A673 (cell line): Measurements from ENCODE around the gene PFKFB4. TPM values are rescaled to one million over a fixed set of nuclear protein-coding genes. Genes with fewer than 3 reads are reported as not detected.
A peak's percentile ranks its signal among the peaks of the same experiment; 100 is the strongest.

ENCODE experiments used
- BruUV-seq: library from RNA; stranded (reverse); fragments of 400-500 nt; replicated peaks from 2 replicates; lab custom pipeline; 2021; lab: Mats Ljungman, UMichigan
- CTCF ChIA-PET: fragments of 300-600 bp; sonication (Branson Sonifier 250); formaldehyde crosslinking; loops from one replicate; lab custom pipeline; 2022; ENCODE audit warnings: antibody characterized with exemption; lab: Charles Lee
- POLR2A ChIA-PET: fragments of 300-600 bp; sonication (Branson Sonifier 250); formaldehyde crosslinking; loops from one replicate; lab custom pipeline; 2022; ENCODE audit warnings: antibody characterized with exemption; ENCODE audit not compliant: low non-redundant PET; lab: Charles Lee
- DNase-seq: peaks from one replicate; pipeline ENCODE4 v3.0.0-alpha.2; 2015; ENCODE audit warnings: low spot score
- H3K27ac ChIP-seq: fragments of 200-600 bp; sonication (generic); 2 replicates; pipeline ENCODE4 v1.5.1; 2016; ENCODE audit warnings: mixed run types, low read depth, mild to moderate bottlenecking, mixed read lengths, antibody characterized with exemption, low read length; ENCODE audit not compliant: poor library complexity, severe bottlenecking
- H3K27me3 ChIP-seq: fragments of 200-600 bp; sonication (generic); replicated peaks from 2 replicates; pipeline ENCODE4 v1.6.1; 2017; ENCODE audit warnings: mixed run types, low read depth, mild to moderate bottlenecking, mixed read lengths, antibody characterized with exemption, low read length; ENCODE audit not compliant: insufficient read depth, poor library complexity
- H3K36me3 ChIP-seq: fragments of 200-600 bp; sonication (generic); 2 replicates; pipeline ENCODE4 v1.6.1; 2016; ENCODE audit warnings: mixed run types, mild to moderate bottlenecking, mixed read lengths, antibody characterized with exemption, low read length; ENCODE audit not compliant: insufficient read depth, poor library complexity, severe bottlenecking
- H3K4me1 ChIP-seq: fragments of 200-600 bp; sonication (generic); 2 replicates; pipeline ENCODE4 v1.6.1; 2017; ENCODE audit warnings: mixed run types, mild to moderate bottlenecking, mixed read lengths, antibody characterized with exemption, low read length; ENCODE audit not compliant: insufficient read depth, poor library complexity, severe bottlenecking
- H3K4me3 ChIP-seq: fragments of 200-600 bp; sonication (generic); 2 replicates; pipeline ENCODE4 v1.5.1; 2016; ENCODE audit warnings: low read depth, mixed run types, mild to moderate bottlenecking, mixed read lengths, low read length; ENCODE audit not compliant: poor library complexity, severe bottlenecking
- H3K9me3 ChIP-seq: fragments of 200-600 bp; sonication (generic); 2 replicates; pipeline ENCODE4 v1.6.1; 2016; ENCODE audit warnings: mixed run types, low read depth, mild to moderate bottlenecking, mixed read lengths, antibody characterized with exemption, low read length; ENCODE audit not compliant: poor library complexity, severe bottlenecking
- CTCF ChIP-seq: fragments of 300-800, 200-600 bp; sonication (generic); conservative IDR thresholded peaks from 2 replicates; pipeline ENCODE4 v1.5.1; 2017; ENCODE audit warnings: low read depth, mild to moderate bottlenecking, antibody characterized with exemption, low read length, moderate library complexity, mixed read lengths
- EZH2 ChIP-seq: fragments of 200-600 bp; sonication (generic); IDR thresholded peaks from 2 replicates; pipeline ENCODE4 v1.6.1; 2017; ENCODE audit warnings: borderline replicate concordance, low read depth, mild to moderate bottlenecking, mixed read lengths, antibody characterized with exemption, low read length; ENCODE audit not compliant: poor library complexity, severe bottlenecking
- intact Hi-C: fragments of 100-400 bp; cut with micrococcal nuclease; formaldehyde crosslinking; loops from one replicate; pipeline ENCODE4 v1.10.0; 2022; ENCODE audit not compliant: unreplicated experiment
- total RNA-seq: library from RNA; stranded (reverse); gene quantifications from 2 replicates; pipeline ENCODE4 v1.2.3, GENCODE V29; 2021

PFKFB4 gene
- total RNA-seq, 1 experiment from 2014 or later: 5.0 TPM

- H3K36me3 ChIP-seq: peaks cover 4% of the 10 kb centered on the region
- intact Hi-C loops: no loop called here
- no peaks in the 10 kb centered on the region for H3K9me3 ChIP-seq
- DNase-seq: peak; percentile 70
- TF ChIP-seq EZH2 (no peak), CTCF (no peak)
- peaks cover 24% of the 10 kb centered on the region for H3K4me1 ChIP-seq
- ChIA-PET POLR2A (no interaction called here), CTCF (no interaction called here)
- H3K27me3 ChIP-seq: no peaks in the 10 kb centered on the region
- no TSS peak for BruUV-seq
- H3K4me3 ChIP-seq: peak overlapping the region; percentile 42
- H3K27ac ChIP-seq: peak overlapping the region; percentile 13
Measured at GRCh38 chr3:48595526-48596121, 39.0 kb upstream of the PFKFB4 start.

GRCh38 chr3:48595075-48595525 lies 38.5 kb upstream of the PFKFB4 start, which contains the start of gene COL7A1:
TSS of gene COL7A1 (minus strand) at chr3:48595329. CDS start at chr3:48595159, 170 bp downstream.
- no TSS peak for BruUV-seq
- Histone ChIP-seq H3K27ac (peak within 1 kb of the TSS; percentile 13), H3K4me1 (peaks cover 24% of the 10 kb centered on the region), H3K36me3 (peaks cover 3% of the 10 kb centered on the region), H3K27me3 (no peaks in the 10 kb centered on the region), H3K4me3 (peak within 1 kb of the TSS; percentile 42), H3K9me3 (no peaks in the 10 kb centered on the region)
- intact Hi-C loops: no loop called here
- peak; percentile 32 for DNase-seq
- POLR2A ChIA-PET: no interaction called here
- TF ChIP-seq EZH2: no peak
- CTCF ChIA-PET: no interaction called here

GRCh38 chr3:48594417-48595049 lies 37.9 kb upstream of the PFKFB4 start:
- ChIA-PET POLR2A (no interaction called here), CTCF (no interaction called here)
- peaks cover 24% of the 10 kb centered on the region for H3K4me1 ChIP-seq
- DNase-seq: no peak
- no peaks in the 10 kb centered on the region for H3K36me3 ChIP-seq
- TF ChIP-seq EZH2 (no peak), CTCF (no peak)
- intact Hi-C loops: no loop called here
- H3K27ac ChIP-seq: no peak overlapping the region
- H3K9me3 ChIP-seq: no peaks in the 10 kb centered on the region
- H3K4me3 ChIP-seq: peak overlapping the region; percentile 42
- BruUV-seq: TSS peak; percentile 64
- no peaks in the 10 kb centered on the region for H3K27me3 ChIP-seq
